ENCODE results near the gene SCMH1. TPM values are rescaled to one million over a fixed set of nuclear protein-coding genes. Genes with fewer than 3 reads are reported as not detected.

SCMH1 gene
- total RNA-seq, 1 donor from 2014 or later: 18.4 TPM

- H3K27me3 ChIP-seq (ENCODE audit: insufficient read depth, low read length): no peaks in the 10 kb centered on the region
- TF ChIP-seq EZH2 (IDR thresholded peaks at IDR 0.05; ENCODE audit: insufficient read depth, low read length) (no peak), CTCF (IDR thresholded peaks at IDR 0.05; ENCODE audit: insufficient read depth, low read depth, low read length) (no peak)
- H3K4me2 ChIP-seq (ENCODE audit: low read length): no peak overlapping the region
- H2AFZ ChIP-seq (ENCODE audit: low read depth, low read length): no peak overlapping the region
- Mint-ChIP-seq H3K27me3 (ENCODE audit: low read depth, unreplicated experiment) (no peaks in the 10 kb centered on the region), H3K27ac (ENCODE audit: unreplicated experiment) (no peak overlapping the region), H3K36me3 (ENCODE audit: low read depth, unreplicated experiment) (peaks cover 16% of the 10 kb centered on the region), H3K9me3 (ENCODE audit: unreplicated experiment) (peaks cover 4% of the 10 kb centered on the region), H3K4me3 (ENCODE audit: unreplicated experiment) (no peak overlapping the region), H3K4me1 (ENCODE audit: low read depth, unreplicated experiment) (peaks cover 5% of the 10 kb centered on the region)
- no peaks in the 10 kb centered on the region for H3K4me1 ChIP-seq (ENCODE audit: insufficient read depth, low read length)
- H3K9me3 ChIP-seq (ENCODE audit: insufficient read depth, low read depth, low read length): no peaks in the 10 kb centered on the region
- DNase-seq (ENCODE audit: low read depth) (no peak), FAIRE-seq (no peak)
- no peak overlapping the region for H3K4me3 ChIP-seq (ENCODE audit: insufficient read depth, low read depth, low read length)
- H3K27ac ChIP-seq (ENCODE audit: low read depth, low read length): no peak overlapping the region
- peaks cover 22% of the 10 kb centered on the region for H3K79me2 ChIP-seq (ENCODE audit: insufficient read depth, low read length)
- H3K9ac ChIP-seq (ENCODE audit: low read length): no peak overlapping the region
- H4K20me1 ChIP-seq (ENCODE audit: insufficient read depth, low read length): peaks cover 20% of the 10 kb centered on the region
- H3K36me3 ChIP-seq (ENCODE audit: insufficient read depth, low read length): no peaks in the 10 kb centered on the region
Observed at GRCh38 chr1:41221995-41222394, 20.1 kb downstream of the SCMH1 start.

GRCh38 chr1:41218152-41218551 lies 24.0 kb downstream of the SCMH1 start:
- peaks cover 9% of the 10 kb centered on the region for H4K20me1 ChIP-seq (ENCODE audit: insufficient read depth, low read length)

More at GRCh38 chr1:41218152-41218551, 24.0 kb downstream of the SCMH1 start:
- DNase-seq (ENCODE audit: low read depth) (no peak), FAIRE-seq (no peak)
- peaks cover 16% of the 10 kb centered on the region for H3K36me3 Mint-ChIP-seq (ENCODE audit: low read depth, unreplicated experiment)
- H3K4me1 Mint-ChIP-seq (ENCODE audit: low read depth, unreplicated experiment): no peaks in the 10 kb centered on the region
- Histone ChIP-seq H3K27ac (ENCODE audit: low read depth, low read length) (no peak overlapping the region), H3K4me3 (ENCODE audit: insufficient read depth, low read depth, low read length) (no peak overlapping the region), H3K79me2 (ENCODE audit: insufficient read depth, low read length) (peaks cover 12% of the 10 kb centered on the region), H3K27me3 (ENCODE audit: insufficient read depth, low read length) (no peaks in the 10 kb centered on the region), H3K4me1 (ENCODE audit: insufficient read depth, low read length) (no peaks in the 10 kb centered on the region), H3K9me3 (ENCODE audit: insufficient read depth, low read depth, low read length) (no peaks in the 10 kb centered on the region), H3K4me2 (ENCODE audit: low read length) (no peak overlapping the region), H3K36me3 (ENCODE audit: insufficient read depth, low read length) (no peaks in the 10 kb centered on the region), H2AFZ (ENCODE audit: low read depth, low read length) (no peak overlapping the region), H3K9ac (ENCODE audit: low read length) (no peak overlapping the region)
- H3K27ac Mint-ChIP-seq (ENCODE audit: unreplicated experiment): no peak overlapping the region
- H3K9me3 Mint-ChIP-seq (ENCODE audit: unreplicated experiment): peaks cover 4% of the 10 kb centered on the region
- no peaks in the 10 kb centered on the region for H3K27me3 Mint-ChIP-seq (ENCODE audit: low read depth, unreplicated experiment)
- H3K4me3 Mint-ChIP-seq (ENCODE audit: unreplicated experiment): no peak overlapping the region
- TF ChIP-seq CTCF (IDR thresholded peaks at IDR 0.05; ENCODE audit: insufficient read depth, low read depth, low read length) (no peak), EZH2 (IDR thresholded peaks at IDR 0.05; ENCODE audit: insufficient read depth, low read length) (no peak)
